Glutamatergic neuron (in vitro differentiated cells): ENCODE data around the gene SLC26A9. TPM values are rescaled to one million over a fixed set of nuclear protein-coding genes. Genes with fewer than 3 reads are reported as not detected.
"Not testable (repeated sequence)": the region's sequence is repeated elsewhere in the genome, so short reads cannot be mapped to it uniquely, and the experiment has no call there.

Experiments
- DNase-seq: peaks from one replicate; pipeline ENCODE4 v3.0.0; 2022
- H3K27ac Mint-ChIP-seq: one replicate; pipeline ENCODE4 v1.8.0; 2020; ENCODE audit warnings: mild to moderate bottlenecking, mixed read lengths, inconsistent platforms; ENCODE audit not compliant: unreplicated experiment
- H3K27me3 Mint-ChIP-seq: one replicate; pipeline ENCODE4 v1.8.0; 2020; ENCODE audit warnings: mild to moderate bottlenecking, moderate library complexity, mixed read lengths, inconsistent platforms; ENCODE audit not compliant: unreplicated experiment
- H3K36me3 Mint-ChIP-seq: one replicate; pipeline ENCODE4 v1.8.0; 2020; ENCODE audit warnings: mild to moderate bottlenecking, mixed read lengths, inconsistent platforms; ENCODE audit not compliant: unreplicated experiment
- H3K4me1 Mint-ChIP-seq: one replicate; pipeline ENCODE4 v1.8.0; 2020; ENCODE audit warnings: mild to moderate bottlenecking, low read depth, mixed read lengths, inconsistent platforms; ENCODE audit not compliant: unreplicated experiment
- H3K4me3 Mint-ChIP-seq: one replicate; pipeline ENCODE4 v1.8.0; 2020; ENCODE audit warnings: mild to moderate bottlenecking, mixed read lengths, inconsistent platforms; ENCODE audit not compliant: unreplicated experiment
- H3K9me3 Mint-ChIP-seq: one replicate; pipeline ENCODE4 v1.8.0; 2020; ENCODE audit warnings: mild to moderate bottlenecking, moderate library complexity, mixed read lengths, inconsistent platforms; ENCODE audit not compliant: unreplicated experiment
- CTCF ChIP-seq: fragments of 200-600 bp; sonication (generic); IDR thresholded peaks from one replicate; pipeline ENCODE4 v1.5.0; 2021; ENCODE audit not compliant: partially characterized antibody, unreplicated experiment
- total RNA-seq: library from RNA; stranded (reverse); fragmentation: NEBNext Ultra II Directional; extraction: Animal tissue kit (Norgen Biotek cat#: 25700); gene quantifications from one replicate; pipeline ENCODE4 v1.2.1, GENCODE V29; 2021; ENCODE audit not compliant: unreplicated experiment

SLC26A9 gene
- total RNA-seq, 1 donor from 2014 or later = not detected

GRCh38 chr1:205883792-205884191 is 59.5 kb downstream of the SLC26A9 start:
- no peaks in the 10 kb centered on the region for H3K9me3 Mint-ChIP-seq

GRCh38 chr1:205880923-205881322 is 62.3 kb downstream of the SLC26A9 start:
- no peak for TF ChIP-seq CTCF
- no peak overlapping the region for H3K4me3 Mint-ChIP-seq
- no peaks in the 10 kb centered on the region for H3K9me3 Mint-ChIP-seq
- DNase-seq = no peak
- H3K4me1 Mint-ChIP-seq = no peaks in the 10 kb centered on the region
- H3K36me3 Mint-ChIP-seq = peaks cover 11% of the 10 kb centered on the region
- H3K27ac Mint-ChIP-seq = no peak overlapping the region
- H3K27me3 Mint-ChIP-seq = peaks cover 2% of the 10 kb centered on the region

More at GRCh38 chr1:205883792-205884191, 59.5 kb downstream of the SLC26A9 start:
- no peak for TF ChIP-seq CTCF
- H3K4me1 Mint-ChIP-seq = no peaks in the 10 kb centered on the region
- no peak overlapping the region for H3K27ac Mint-ChIP-seq
- H3K4me3 Mint-ChIP-seq = no peak overlapping the region
- peaks cover 2% of the 10 kb centered on the region for H3K27me3 Mint-ChIP-seq
- DNase-seq = no peak
- peaks cover 9% of the 10 kb centered on the region for H3K36me3 Mint-ChIP-seq

- Mint-ChIP-seq H3K4me3 (no peak overlapping the region), H3K27ac (no peak overlapping the region), H3K4me1 (no peaks in the 10 kb centered on the region)
Measured at GRCh38 chr1:205879974-205880373, 63.3 kb downstream of the SLC26A9 start.

GRCh38 chr1:205878026-205878425 is 65.2 kb downstream of the SLC26A9 start:
- TF ChIP-seq CTCF = no peak
- Mint-ChIP-seq H3K9me3 (no peaks in the 10 kb centered on the region), H3K27me3 (peaks cover 2% of the 10 kb centered on the region), H3K4me1 (no peaks in the 10 kb centered on the region), H3K4me3 (no peak overlapping the region), H3K27ac (no peak overlapping the region), H3K36me3 (peaks cover 11% of the 10 kb centered on the region)
- DNase-seq = no peak

More at GRCh38 chr1:205879974-205880373, 63.3 kb downstream of the SLC26A9 start:
- Mint-ChIP-seq H3K27me3 (peaks cover 2% of the 10 kb centered on the region), H3K36me3 (peaks cover 11% of the 10 kb centered on the region), H3K9me3 (no peaks in the 10 kb centered on the region)
- DNase-seq = no peak
- TF ChIP-seq CTCF = no peak

- not testable (repeated sequence) for H3K4me1 Mint-ChIP-seq, H3K4me3 Mint-ChIP-seq, H3K27ac Mint-ChIP-seq, H3K27me3 Mint-ChIP-seq, H3K36me3 Mint-ChIP-seq, DNase-seq, H3K9me3 Mint-ChIP-seq
Measured at GRCh38 chr1:205873148-205873547, 70.1 kb downstream of the SLC26A9 start.
